ENCODE results near the gene CRTC1. TPM values are rescaled to one million over a fixed set of nuclear protein-coding genes. Genes with fewer than 3 reads are reported as not detected.

Gene CRTC1
- total RNA-seq, 2 donors from 2014 or later, result 4.9 to 6.5 TPM

- ATAC-seq, result no peak
- WGBS, 2 donors, result 76 to 84% methylated on average over 3 to 13 of the region's 13 CpGs
- no peaks in the 10 kb centered on the region for H3K4me1 ChIP-seq
- H3K4me3 ChIP-seq, result no peak overlapping the region
- TF ChIP-seq CTCF (IDR thresholded peaks at IDR 0.05) (no peak), POLR2A (IDR thresholded peaks at IDR 0.05) (no peak)
- H3K9me3 ChIP-seq, result no peaks in the 10 kb centered on the region
- DNase-seq, result no peak
- H3K36me3 ChIP-seq (replicated peaks in 1 of 2; ENCODE audit: insufficient read depth in 1 of 2, low read depth in 2 of 2), result no peaks in the 10 kb centered on the region
- intact Hi-C loops (cut with DNase I), result no loop called here
- H3K27me3 ChIP-seq, result no peaks in the 10 kb centered on the region
- H3K27ac ChIP-seq, result no peak overlapping the region
Observed at GRCh38 chr19:18645035-18645511, 38.4 kb upstream of the CRTC1 start.

GRCh38 chr19:18646535-18647370 is 36.7 kb upstream of the CRTC1 start:
- WGBS, 2 donors, result 87 to 93% methylated on average over 28 to 29 of the region's 34 CpGs
- no peaks in the 10 kb centered on the region for H3K4me1 ChIP-seq
- no peaks in the 10 kb centered on the region for H3K27me3 ChIP-seq
- H3K4me3 ChIP-seq, result no peak overlapping the region
- TF ChIP-seq CTCF (IDR thresholded peaks at IDR 0.05) (no peak), POLR2A (IDR thresholded peaks at IDR 0.05) (no peak)
- H3K9me3 ChIP-seq, result no peaks in the 10 kb centered on the region
- intact Hi-C loops (cut with DNase I), result no loop called here
- DNase-seq (no peak), ATAC-seq (no peak)
- H3K36me3 ChIP-seq (replicated peaks in 1 of 2; ENCODE audit: insufficient read depth in 1 of 2, low read depth in 2 of 2), result no peaks in the 10 kb centered on the region
- no peak overlapping the region for H3K27ac ChIP-seq

- 84 to 100% methylated on average over 1 of the region's 1 CpG for WGBS, 2 donors
- no peaks in the 10 kb centered on the region for H3K4me1 ChIP-seq
Observed at GRCh38 chr19:18647371-18647767, 36.1 kb upstream of the CRTC1 start.

GRCh38 chr19:18647807-18648206 is 35.7 kb upstream of the CRTC1 start:
- intact Hi-C loops (cut with DNase I), result no loop called here

More at GRCh38 chr19:18647371-18647767, 36.1 kb upstream of the CRTC1 start:
- H3K9me3 ChIP-seq, result no peaks in the 10 kb centered on the region
- H3K27ac ChIP-seq, result no peak overlapping the region
- H3K36me3 ChIP-seq (replicated peaks in 1 of 2; ENCODE audit: insufficient read depth in 1 of 2, low read depth in 2 of 2), result no peaks in the 10 kb centered on the region
- ATAC-seq (no peak), DNase-seq (no peak)
- TF ChIP-seq CTCF (IDR thresholded peaks at IDR 0.05) (no peak), POLR2A (IDR thresholded peaks at IDR 0.05) (no peak)
- H3K27me3 ChIP-seq, result no peaks in the 10 kb centered on the region
- H3K4me3 ChIP-seq, result no peak overlapping the region
- intact Hi-C loops (cut with DNase I), result no loop called here

More at GRCh38 chr19:18647807-18648206, 35.7 kb upstream of the CRTC1 start:
- H3K9me3 ChIP-seq, result no peaks in the 10 kb centered on the region
- no peak for ATAC-seq
- H3K36me3 ChIP-seq (replicated peaks in 1 of 2; ENCODE audit: insufficient read depth in 1 of 2, low read depth in 2 of 2), result no peaks in the 10 kb centered on the region
- TF ChIP-seq CTCF (IDR thresholded peaks at IDR 0.05), result no peak
- TF ChIP-seq POLR2A (IDR thresholded peaks at IDR 0.05), result no peak
- no peak overlapping the region for H3K4me3 ChIP-seq
- H3K27me3 ChIP-seq, result no peaks in the 10 kb centered on the region
- DNase-seq, result no peak
- H3K27ac ChIP-seq, result no peak overlapping the region
- H3K4me1 ChIP-seq, result no peaks in the 10 kb centered on the region
- WGBS, 2 donors, result 96 to 100% methylated on average over 6 to 10 of the region's 10 CpGs

All from body of pancreas (tissue), 4 donors.